Activated B cell treated with CpG ODN at 0.5 μM for 24 hours (primary cell): ENCODE data around the gene CEP128. TPM values are rescaled to one million over a fixed set of nuclear protein-coding genes. Genes with fewer than 3 reads are reported as not detected.

Experiments used
- ATAC-seq: fragments of 200-7000 bp; cut with Tn5 transposase; one replicate; pipeline ENCODE4 v1.10.0; 2021; ENCODE audit warnings: low read depth, mild to moderate bottlenecking, moderate library complexity
- CTCF ChIA-PET: fragments of 350-600 bp; sonication (Branson Sonifier 250); formaldehyde crosslinking; loops from one replicate; lab custom pipeline; 2021; ENCODE audit warnings: antibody characterized with exemption; lab: Charles Lee
- POLR2A ChIA-PET: fragments of 350-600 bp; sonication (Branson Sonifier 250); formaldehyde crosslinking; loops from one replicate; lab custom pipeline; 2021; ENCODE audit warnings: antibody characterized with exemption; lab: Charles Lee
- DNase-seq: peaks from one replicate; pipeline ENCODE4 v3.0.0; 2022
- H3K27ac Mint-ChIP-seq: one replicate; pipeline ENCODE4 v1.8.0; 2020; ENCODE audit warnings: mixed read lengths
- H3K27me3 Mint-ChIP-seq: one replicate; pipeline ENCODE4 v1.8.0; 2021; ENCODE audit warnings: mixed read lengths
- H3K36me3 Mint-ChIP-seq: one replicate; pipeline ENCODE4 v1.8.0; 2021; ENCODE audit warnings: low read depth, mixed read lengths
- H3K4me1 Mint-ChIP-seq: one replicate; pipeline ENCODE4 v1.8.0; 2021; ENCODE audit warnings: mixed read lengths
- H3K4me3 Mint-ChIP-seq: one replicate; pipeline ENCODE4 v1.8.0; 2020; ENCODE audit warnings: mild to moderate bottlenecking, mixed read lengths
- H3K9me3 Mint-ChIP-seq: one replicate; pipeline ENCODE4 v1.8.0; 2020; ENCODE audit warnings: mixed read lengths
- intact Hi-C: fragments of 100-400 bp; cut with micrococcal nuclease; formaldehyde crosslinking; loops from one replicate; pipeline ENCODE4 v1.15.1; 2024
- total RNA-seq: library from RNA; stranded (reverse); gene quantifications from 2 replicates; pipeline ENCODE4 v1.2.3, GENCODE V29; 2022
- TF ChIP-seq, protein P1 (sequence below): fragments of 200-600 bp; IDR thresholded peaks from one replicate; pipeline ENCODE4 v1.8.0; 2022; ENCODE audit warnings: antibody characterized with exemption, mild to moderate bottlenecking

The CEP128 gene
- total RNA-seq, 1 donor from 2014 or later = 25.0 TPM

DNA sequence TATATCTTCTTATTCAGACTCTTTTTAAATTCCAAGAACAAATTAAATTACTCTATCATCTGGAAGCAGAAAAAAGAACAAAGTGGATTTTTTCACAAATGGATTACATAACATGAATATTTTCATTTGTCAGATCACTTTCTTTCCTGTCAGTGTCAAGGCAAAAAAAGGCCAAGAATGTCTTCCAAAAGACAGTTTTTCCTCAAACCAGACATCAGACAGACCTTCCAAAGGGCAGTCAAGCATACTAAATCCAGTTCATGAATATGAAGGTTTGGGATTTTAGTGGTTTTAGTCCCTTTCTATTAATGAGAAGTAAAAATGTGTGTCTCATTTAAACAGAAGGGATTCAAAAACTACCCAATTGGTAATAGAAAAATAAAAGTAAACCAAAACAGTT lies 336.0 kb downstream of the CEP128 start:
- Mint-ChIP-seq H3K4me1 (no peaks in the 10 kb centered on the region), H3K4me3 (no peak overlapping the region), H3K27ac (no peak overlapping the region), H3K36me3 (no peaks in the 10 kb centered on the region), H3K9me3 (no peaks in the 10 kb centered on the region), H3K27me3 (no peaks in the 10 kb centered on the region)
- ATAC-seq (no peak), DNase-seq (no peak)
- intact Hi-C loops = no loop called here
- POLR2A ChIA-PET = no interaction called here
- TF ChIP-seq, protein P1, sequence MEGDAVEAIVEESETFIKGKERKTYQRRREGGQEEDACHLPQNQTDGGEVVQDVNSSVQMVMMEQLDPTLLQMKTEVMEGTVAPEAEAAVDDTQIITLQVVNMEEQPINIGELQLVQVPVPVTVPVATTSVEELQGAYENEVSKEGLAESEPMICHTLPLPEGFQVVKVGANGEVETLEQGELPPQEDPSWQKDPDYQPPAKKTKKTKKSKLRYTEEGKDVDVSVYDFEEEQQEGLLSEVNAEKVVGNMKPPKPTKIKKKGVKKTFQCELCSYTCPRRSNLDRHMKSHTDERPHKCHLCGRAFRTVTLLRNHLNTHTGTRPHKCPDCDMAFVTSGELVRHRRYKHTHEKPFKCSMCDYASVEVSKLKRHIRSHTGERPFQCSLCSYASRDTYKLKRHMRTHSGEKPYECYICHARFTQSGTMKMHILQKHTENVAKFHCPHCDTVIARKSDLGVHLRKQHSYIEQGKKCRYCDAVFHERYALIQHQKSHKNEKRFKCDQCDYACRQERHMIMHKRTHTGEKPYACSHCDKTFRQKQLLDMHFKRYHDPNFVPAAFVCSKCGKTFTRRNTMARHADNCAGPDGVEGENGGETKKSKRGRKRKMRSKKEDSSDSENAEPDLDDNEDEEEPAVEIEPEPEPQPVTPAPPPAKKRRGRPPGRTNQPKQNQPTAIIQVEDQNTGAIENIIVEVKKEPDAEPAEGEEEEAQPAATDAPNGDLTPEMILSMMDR = no peak
- CTCF ChIA-PET = no interaction called here

DNA sequence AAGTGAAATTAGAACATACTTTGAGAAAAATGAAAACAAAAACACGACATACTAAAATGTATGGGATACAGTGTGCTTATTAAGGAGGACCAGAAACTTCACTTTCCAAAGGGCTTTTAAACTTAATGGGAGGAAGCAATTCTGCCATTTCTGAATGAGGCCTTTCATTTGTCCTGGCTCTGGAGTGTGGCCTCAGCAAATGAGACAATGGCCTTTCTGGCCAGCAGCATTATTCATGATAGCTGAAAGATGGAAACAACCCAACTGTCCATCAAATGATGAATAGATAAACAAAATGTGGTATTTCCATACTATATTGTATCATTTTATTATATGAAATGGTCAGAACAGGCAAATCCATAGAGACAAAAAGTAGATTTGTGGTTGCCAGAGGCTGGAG lies 338.6 kb downstream of the CEP128 start:
- ATAC-seq (no peak), DNase-seq (no peak)
- Mint-ChIP-seq H3K9me3 (no peaks in the 10 kb centered on the region), H3K27me3 (no peaks in the 10 kb centered on the region), H3K27ac (no peak overlapping the region), H3K4me3 (no peak overlapping the region), H3K4me1 (no peaks in the 10 kb centered on the region), H3K36me3 (no peaks in the 10 kb centered on the region)
- intact Hi-C loops = no loop called here
- TF ChIP-seq, protein P1 = no peak
- ChIA-PET POLR2A (no interaction called here), CTCF (interaction anchor here (0.6 kb wide), 1 partner anchor 18 kb away, joined by 3 read pairs; no protein-coding TSS in a partner anchor)

DNA sequence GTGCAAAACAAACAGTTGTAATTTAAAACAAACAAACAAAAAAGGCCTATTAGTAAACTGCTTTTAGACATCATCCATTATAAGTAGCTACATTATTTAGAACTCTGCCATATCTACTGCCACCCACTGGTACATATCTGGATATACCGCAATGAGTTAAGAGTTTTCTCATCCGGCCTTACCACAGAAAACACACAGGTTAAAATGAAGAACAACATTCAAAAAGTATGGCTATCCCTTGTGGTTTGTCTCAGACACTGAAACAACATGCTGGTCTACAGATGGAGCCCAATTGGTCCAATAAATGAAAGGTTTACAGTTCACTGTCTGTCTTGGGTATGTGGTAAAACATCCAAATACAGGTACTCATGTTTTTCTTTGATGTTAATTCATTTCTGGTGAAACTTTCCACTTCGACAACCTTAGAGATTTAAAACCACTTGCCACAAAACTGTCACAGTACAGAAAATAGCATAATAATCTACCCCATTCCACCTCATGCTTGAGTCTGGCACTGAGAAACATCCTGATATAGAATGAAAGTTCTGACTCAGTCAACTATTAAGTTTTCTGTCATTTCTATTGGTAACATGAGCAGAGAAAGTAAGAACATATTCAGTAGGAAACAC lies 354.3 kb downstream of the CEP128 start:
- H3K36me3 Mint-ChIP-seq = peaks cover 4% of the 10 kb centered on the region

DNA sequence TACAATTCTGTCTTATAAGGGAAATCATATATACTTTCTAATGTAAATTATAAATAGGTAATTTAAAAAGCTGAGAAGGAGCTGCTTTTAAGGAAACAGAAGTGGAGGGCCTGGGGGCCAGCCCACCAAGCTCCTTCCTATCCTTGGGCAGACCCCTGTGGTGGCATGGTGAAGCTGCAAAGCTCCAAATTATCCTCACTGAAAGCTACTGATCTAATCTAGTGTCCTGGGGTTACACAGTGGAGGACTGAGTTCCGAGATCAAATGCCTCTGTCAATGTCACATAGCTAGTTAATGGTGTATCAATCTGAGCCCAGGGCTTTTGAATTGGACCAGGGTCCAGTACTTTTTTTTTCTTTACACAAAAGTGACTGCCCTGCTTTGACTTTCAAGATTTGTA lies 355.4 kb downstream of the CEP128 start:
- TF ChIP-seq, protein P1 = no peak
- CTCF ChIA-PET = no interaction called here
- Mint-ChIP-seq H3K36me3 (peaks cover 4% of the 10 kb centered on the region), H3K9me3 (peaks cover 10% of the 10 kb centered on the region), H3K27me3 (no peaks in the 10 kb centered on the region), H3K4me1 (peaks cover 1% of the 10 kb centered on the region), H3K27ac (no peak overlapping the region), H3K4me3 (no peak overlapping the region)
- intact Hi-C loops = no loop called here
- DNase-seq = no peak
- POLR2A ChIA-PET = no interaction called here
- ATAC-seq = no peak

More for the DNA sequence above, 354.3 kb downstream of the CEP128 start:
- no peak for DNase-seq
- Mint-ChIP-seq H3K4me1 (peaks cover 1% of the 10 kb centered on the region), H3K27ac (no peak overlapping the region), H3K4me3 (no peak overlapping the region), H3K27me3 (no peaks in the 10 kb centered on the region), H3K9me3 (peaks cover 10% of the 10 kb centered on the region)
- CTCF ChIA-PET = no interaction called here
- no peak for ATAC-seq
- POLR2A ChIA-PET = no interaction called here
- TF ChIP-seq, protein P1 = no peak
- intact Hi-C loops = no loop called here

DNA sequence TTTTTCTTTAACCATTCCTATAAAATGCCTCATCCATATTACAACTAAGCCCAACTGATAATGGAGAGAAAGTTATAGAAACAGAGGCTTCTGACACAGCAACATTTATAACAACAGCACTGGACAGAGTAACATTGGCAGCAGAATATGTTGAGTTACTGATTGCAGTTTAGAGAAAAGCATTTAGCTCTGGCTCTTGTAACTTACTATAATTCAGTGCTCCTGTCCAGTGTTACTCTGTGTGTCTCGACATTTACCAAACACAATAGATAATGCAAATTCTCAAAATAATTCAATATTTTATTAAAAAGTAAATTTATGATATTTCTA lies 356.1 kb downstream of the CEP128 start:
- Mint-ChIP-seq H3K27ac (no peak overlapping the region), H3K9me3 (peaks cover 6% of the 10 kb centered on the region), H3K4me1 (peaks cover 1% of the 10 kb centered on the region), H3K4me3 (no peak overlapping the region), H3K27me3 (no peaks in the 10 kb centered on the region), H3K36me3 (peaks cover 4% of the 10 kb centered on the region)
- POLR2A ChIA-PET = no interaction called here
- DNase-seq (no peak), ATAC-seq (no peak)
- intact Hi-C loops = no loop called here
- CTCF ChIA-PET = interaction anchor here (0.8 kb wide), 1 partner anchor 18 kb away, joined by 3 read pairs; no protein-coding TSS in a partner anchor
- TF ChIP-seq, protein P1 = no peak
